Hepatocyte (in vitro differentiated cells): ENCODE measurements around the gene NHLRC4. TPM values are rescaled to one million over a fixed set of nuclear protein-coding genes. Genes with fewer than 3 reads are reported as not detected.

ENCODE experiments used
- DNase-seq: peaks from one replicate; pipeline ENCODE4 v3.0.0-alpha.2; 2016; ENCODE audit warnings: low spot score
- H2AFZ ChIP-seq: fragments of 200-600 bp; sonication (generic); 2 replicates; pipeline ENCODE4 v1.6.0; 2016; ENCODE audit warnings: antibody characterized with exemption, mild to moderate bottlenecking
- H3K27ac ChIP-seq: fragments of 200-600 bp; sonication (generic); 2 replicates; pipeline ENCODE4 v1.5.1; 2016; ENCODE audit warnings: mild to moderate bottlenecking
- H3K27me3 ChIP-seq: fragments of 200-600 bp; sonication (generic); 2 replicates; pipeline ENCODE4 v1.6.1; 2016
- H3K36me3 ChIP-seq: fragments of 200-600 bp; sonication (generic); replicated peaks from 2 replicates; pipeline ENCODE4 v1.5.1; 2016; ENCODE audit warnings: low read depth; ENCODE audit not compliant: insufficient read depth
- H3K4me1 ChIP-seq: fragments of 200-600 bp; sonication (generic); 2 replicates; pipeline ENCODE4 v1.5.1; 2016; ENCODE audit warnings: mild to moderate bottlenecking, moderate library complexity; ENCODE audit not compliant: insufficient read depth
- H3K4me2 ChIP-seq: fragments of 200-600 bp; sonication (generic); 2 replicates; pipeline ENCODE4 v1.6.0; 2016
- H3K4me3 ChIP-seq: fragments of 200-600 bp; sonication (generic); 2 replicates; pipeline ENCODE4 v1.5.1; 2016; ENCODE audit warnings: mild to moderate bottlenecking
- H3K79me2 ChIP-seq: fragments of 200-600 bp; sonication (generic); 2 replicates; pipeline ENCODE4 v1.6.0; 2017; ENCODE audit warnings: mild to moderate bottlenecking
- H3K9me2 ChIP-seq: fragments of 200-600 bp; sonication (generic); replicated peaks from 2 replicates; pipeline ENCODE4 v1.6.0; 2017; ENCODE audit warnings: mild to moderate bottlenecking; ENCODE audit not compliant: insufficient read depth
- H3K9me3 ChIP-seq: fragments of 200-600 bp; sonication (generic); 2 replicates; pipeline ENCODE4 v1.5.1; 2016; ENCODE audit warnings: low read depth, mild to moderate bottlenecking
- H4K20me1 ChIP-seq: fragments of 200-600 bp; sonication (generic); 2 replicates; pipeline ENCODE4 v1.6.0; 2016; ENCODE audit warnings: mild to moderate bottlenecking; ENCODE audit not compliant: insufficient read depth, poor library complexity, severe bottlenecking
- EZH2 ChIP-seq: fragments of 200-600 bp; sonication (generic); IDR thresholded peaks from 2 replicates; pipeline ENCODE4 v1.6.1; 2016; ENCODE audit warnings: antibody characterized with exemption, mild to moderate bottlenecking, borderline replicate concordance
- EZH2phosphoT487 ChIP-seq: fragments of 200-600 bp; sonication (generic); IDR thresholded peaks from one replicate; pipeline ENCODE4 v1.6.1; 2018; ENCODE audit warnings: antibody characterized with exemption, mild to moderate bottlenecking, low read depth, moderate library complexity; ENCODE audit not compliant: unreplicated experiment, severe bottlenecking
- WGBS: methylation state at CpG from one replicate; pipeline ENCODE4 v1.1.6; 2016; ENCODE audit warnings: low lambda C conversion rate; ENCODE audit errors: missing lambda C conversion rate; 5-methylcytosine and 5-hydroxymethylcytosine counted together
- polyA plus RNA-seq: library from polyadenylated mRNA; unstranded; fragments of >200 nt; fragmentation: Nextera tagmentation; extraction: Ambion mirVana; gene quantifications from 2 replicates; pipeline ENCODE4 v1.2.1, GENCODE V29; 2016
- total RNA-seq: library from RNA; depleted of rRNA; stranded (reverse); fragments of >200 nt; gene quantifications from 2 replicates; pipeline ENCODE4 v1.2.3, GENCODE V29; 2014
- TF ChIP-seq, protein P1 (sequence below): fragments of 200-600 bp; sonication (generic); IDR thresholded peaks from 2 replicates; pipeline ENCODE4 v1.5.1; 2016; ENCODE audit warnings: antibody characterized with exemption, mild to moderate bottlenecking; ENCODE audit not compliant: poor library complexity

NHLRC4 gene
- total and polyA plus RNA-seq, 2 experiments from 2014 or later, result 0.25 to 1.2 TPM

DNA sequence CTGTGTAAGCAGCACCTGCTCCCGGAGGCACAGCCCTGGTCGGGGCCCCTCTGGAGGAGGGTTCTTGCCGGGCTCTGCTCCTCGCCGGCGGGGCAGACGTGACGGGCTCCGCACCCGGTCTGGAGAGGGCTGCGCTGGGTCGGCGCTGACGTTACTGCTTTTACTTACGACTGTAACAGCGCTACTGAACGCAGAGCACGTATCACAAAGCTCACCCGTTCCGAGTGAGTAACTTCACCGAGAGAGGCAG is 21.8 kb downstream of the NHLRC4 start:
- Histone ChIP-seq H4K20me1 (peaks cover 8% of the 10 kb centered on the region), H3K4me1 (peaks cover 32% of the 10 kb centered on the region), H3K27ac (peak overlapping the region; percentile 98), H3K36me3 (no peaks in the 10 kb centered on the region), H2AFZ (peak overlapping the region; percentile 76), H3K27me3 (no peaks in the 10 kb centered on the region), H3K9me2 (no peaks in the 10 kb centered on the region), H3K4me3 (peak overlapping the region; percentile 96), H3K79me2 (peaks cover 46% of the 10 kb centered on the region), H3K9me3 (no peaks in the 10 kb centered on the region), H3K4me2 (peak overlapping the region; percentile 98)
- peak; percentile 82 for DNase-seq
- WGBS, result under 1% methylated on average over 17 of the region's 21 CpGs
- no peak for TF ChIP-seq EZH2
- TF ChIP-seq EZH2phosphoT487, result no peak
- TF ChIP-seq, protein P1, sequence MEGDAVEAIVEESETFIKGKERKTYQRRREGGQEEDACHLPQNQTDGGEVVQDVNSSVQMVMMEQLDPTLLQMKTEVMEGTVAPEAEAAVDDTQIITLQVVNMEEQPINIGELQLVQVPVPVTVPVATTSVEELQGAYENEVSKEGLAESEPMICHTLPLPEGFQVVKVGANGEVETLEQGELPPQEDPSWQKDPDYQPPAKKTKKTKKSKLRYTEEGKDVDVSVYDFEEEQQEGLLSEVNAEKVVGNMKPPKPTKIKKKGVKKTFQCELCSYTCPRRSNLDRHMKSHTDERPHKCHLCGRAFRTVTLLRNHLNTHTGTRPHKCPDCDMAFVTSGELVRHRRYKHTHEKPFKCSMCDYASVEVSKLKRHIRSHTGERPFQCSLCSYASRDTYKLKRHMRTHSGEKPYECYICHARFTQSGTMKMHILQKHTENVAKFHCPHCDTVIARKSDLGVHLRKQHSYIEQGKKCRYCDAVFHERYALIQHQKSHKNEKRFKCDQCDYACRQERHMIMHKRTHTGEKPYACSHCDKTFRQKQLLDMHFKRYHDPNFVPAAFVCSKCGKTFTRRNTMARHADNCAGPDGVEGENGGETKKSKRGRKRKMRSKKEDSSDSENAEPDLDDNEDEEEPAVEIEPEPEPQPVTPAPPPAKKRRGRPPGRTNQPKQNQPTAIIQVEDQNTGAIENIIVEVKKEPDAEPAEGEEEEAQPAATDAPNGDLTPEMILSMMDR, result no peak

DNA sequence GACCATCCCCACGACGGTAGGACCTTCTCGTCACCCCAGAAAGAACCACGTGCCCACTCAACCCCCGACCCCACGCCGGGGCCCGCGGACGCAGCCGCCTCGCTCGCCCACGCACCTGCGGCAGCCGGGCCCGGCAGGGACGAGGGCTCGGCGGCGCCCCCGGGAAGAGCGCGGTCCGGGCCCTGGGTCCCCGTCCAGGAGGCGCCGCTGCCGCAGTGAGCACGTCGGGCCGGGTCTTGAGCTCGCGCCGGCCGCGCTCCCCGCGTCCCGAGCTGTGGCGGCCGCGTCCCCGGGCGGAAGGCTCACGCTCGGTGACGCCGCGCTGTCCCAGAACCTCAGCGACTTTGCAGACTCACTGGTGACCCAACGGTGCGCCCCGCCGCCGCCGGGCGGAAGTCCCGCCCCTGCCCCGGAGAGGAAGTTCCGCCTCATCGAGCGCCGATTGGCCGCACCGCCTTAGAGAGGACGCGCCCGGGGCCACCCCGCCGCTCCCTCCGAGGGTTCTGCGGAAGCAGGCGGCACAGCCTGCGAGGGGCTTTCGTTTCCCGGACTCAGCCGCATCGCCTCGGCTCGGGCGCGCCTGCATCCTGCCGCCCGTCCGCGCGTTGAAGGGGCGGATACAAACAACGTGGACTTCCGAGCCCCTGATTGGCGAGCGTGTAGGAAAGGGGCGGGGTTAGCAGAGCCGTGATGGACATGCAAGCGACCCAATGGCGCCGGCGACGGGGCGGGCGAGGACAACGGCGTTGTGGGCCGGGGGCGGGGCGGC is 22.3 kb downstream of the NHLRC4 start:
- DNase-seq, result peak; percentile 97
- H3K79me2 ChIP-seq, result peaks cover 50% of the 10 kb centered on the region
- H3K4me1 ChIP-seq, result peaks cover 37% of the 10 kb centered on the region

DNA sequence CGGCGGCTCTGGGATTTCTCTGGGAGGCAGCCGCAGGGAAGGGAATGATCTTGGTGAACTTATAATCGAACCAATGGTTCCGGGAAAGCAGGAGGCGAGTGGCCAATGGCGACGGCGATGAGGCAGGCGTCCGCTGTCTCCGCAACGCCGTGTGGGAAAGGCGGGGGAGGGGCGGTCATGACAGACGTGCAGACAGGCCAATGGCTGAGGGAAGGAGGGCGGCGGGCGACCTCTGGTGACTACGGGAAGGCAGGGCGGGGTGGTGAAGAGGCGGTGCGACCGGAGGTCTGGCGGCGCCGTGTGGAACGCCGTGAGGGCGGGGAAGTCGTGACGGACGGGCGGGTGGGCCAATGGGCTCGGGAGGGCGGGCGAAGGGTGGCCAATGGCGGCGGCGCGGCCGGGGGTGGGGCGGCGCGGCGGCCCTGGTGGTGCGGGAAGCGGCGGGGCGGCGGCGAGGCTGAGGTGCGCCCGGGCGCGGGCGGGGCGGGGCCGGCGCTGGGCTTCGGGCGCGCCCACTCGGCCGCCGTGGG is 22.9 kb downstream of the NHLRC4 start, which contains the start of gene RAB40C:
Gene RAB40C (plus strand): TSS at position 409 of the 530 bp plus-strand sequence. CDS start 226 bp downstream, outside the sequence.
- DNase-seq, result peak; percentile 100
- H3K36me3 ChIP-seq, result no peaks in the 10 kb centered on the region
- peaks cover 57% of the 10 kb centered on the region for H3K79me2 ChIP-seq
- H3K9me2 ChIP-seq, result no peaks in the 10 kb centered on the region
- H3K27ac ChIP-seq, result peak within 1 kb of the TSS; percentile 98
- H3K4me1 ChIP-seq, result peaks cover 41% of the 10 kb centered on the region
- peaks cover 12% of the 10 kb centered on the region for H4K20me1 ChIP-seq
- H3K9me3 ChIP-seq, result no peaks in the 10 kb centered on the region
- TF ChIP-seq EZH2phosphoT487 (no peak), EZH2 (no peak)
- TF ChIP-seq, protein P1, result no peak
- H3K4me2 ChIP-seq, result peak within 1 kb of the TSS; percentile 98
- WGBS, result 0% methylated on average over 13 of the region's 67 CpGs
- H3K27me3 ChIP-seq, result no peaks in the 10 kb centered on the region
- peak within 1 kb of the TSS; percentile 76 for H2AFZ ChIP-seq
- peak within 1 kb of the TSS; percentile 96 for H3K4me3 ChIP-seq

More for the DNA sequence above, 22.3 kb downstream of the NHLRC4 start:
- Histone ChIP-seq H3K27me3 (no peaks in the 10 kb centered on the region), H3K36me3 (no peaks in the 10 kb centered on the region), H2AFZ (peak overlapping the region; percentile 76), H3K9me3 (no peaks in the 10 kb centered on the region), H3K9me2 (no peaks in the 10 kb centered on the region), H3K4me2 (peak overlapping the region; percentile 98), H3K4me3 (peak overlapping the region; percentile 96), H4K20me1 (peaks cover 8% of the 10 kb centered on the region), H3K27ac (peak overlapping the region; percentile 98)
- TF ChIP-seq EZH2 (no peak), EZH2phosphoT487 (no peak)
- TF ChIP-seq, protein P1, result no peak
- WGBS, result 0% methylated on average over 43 of the region's 107 CpGs
